ENCODE data around the gene GFM1.

DNA sequence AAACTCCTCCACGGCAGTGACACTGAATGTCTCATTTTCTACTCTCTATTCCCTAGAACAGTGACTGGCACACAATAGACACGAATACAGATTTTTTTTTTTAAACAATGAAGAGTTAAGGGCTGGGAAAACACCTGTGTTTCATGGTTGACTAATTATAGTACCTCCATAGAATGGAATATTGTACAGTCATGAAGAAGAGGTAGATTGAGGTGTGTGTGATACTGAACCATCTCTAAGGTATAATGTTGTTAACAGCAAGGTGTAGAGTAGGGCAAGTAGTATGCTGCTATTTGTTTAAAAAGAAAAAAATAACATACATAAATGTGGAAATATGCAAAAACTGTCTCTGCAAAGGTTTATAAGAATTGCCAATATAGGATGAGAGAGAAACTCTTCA is 93.1 kb downstream of the GFM1 start:
- TF ChIP-seq POLR2A (IDR thresholded peaks at IDR 0.05; ENCODE audit: low read depth, low read length): no peak
- TF ChIP-seq, protein P1, sequence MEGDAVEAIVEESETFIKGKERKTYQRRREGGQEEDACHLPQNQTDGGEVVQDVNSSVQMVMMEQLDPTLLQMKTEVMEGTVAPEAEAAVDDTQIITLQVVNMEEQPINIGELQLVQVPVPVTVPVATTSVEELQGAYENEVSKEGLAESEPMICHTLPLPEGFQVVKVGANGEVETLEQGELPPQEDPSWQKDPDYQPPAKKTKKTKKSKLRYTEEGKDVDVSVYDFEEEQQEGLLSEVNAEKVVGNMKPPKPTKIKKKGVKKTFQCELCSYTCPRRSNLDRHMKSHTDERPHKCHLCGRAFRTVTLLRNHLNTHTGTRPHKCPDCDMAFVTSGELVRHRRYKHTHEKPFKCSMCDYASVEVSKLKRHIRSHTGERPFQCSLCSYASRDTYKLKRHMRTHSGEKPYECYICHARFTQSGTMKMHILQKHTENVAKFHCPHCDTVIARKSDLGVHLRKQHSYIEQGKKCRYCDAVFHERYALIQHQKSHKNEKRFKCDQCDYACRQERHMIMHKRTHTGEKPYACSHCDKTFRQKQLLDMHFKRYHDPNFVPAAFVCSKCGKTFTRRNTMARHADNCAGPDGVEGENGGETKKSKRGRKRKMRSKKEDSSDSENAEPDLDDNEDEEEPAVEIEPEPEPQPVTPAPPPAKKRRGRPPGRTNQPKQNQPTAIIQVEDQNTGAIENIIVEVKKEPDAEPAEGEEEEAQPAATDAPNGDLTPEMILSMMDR (IDR thresholded peaks at IDR 0.05; ENCODE audit: extremely low read depth in 1 of 2, insufficient read depth in 1 of 2, low read depth in 1 of 2, low read length in 2 of 2): no peak

Data from endothelial cell of umbilical vein (primary cell).